Hepatocyte (in vitro differentiated cells): Measurements from ENCODE around the gene C1QTNF3. TPM values are rescaled to one million over a fixed set of nuclear protein-coding genes. Genes with fewer than 3 reads are reported as not detected.

ENCODE experiments used
- DNase-seq: peaks from one replicate; pipeline ENCODE4 v3.0.0-alpha.2; 2016; ENCODE audit warnings: low spot score
- H2AFZ ChIP-seq: fragments of 200-600 bp; sonication (generic); 2 replicates; pipeline ENCODE4 v1.6.0; 2016; ENCODE audit warnings: antibody characterized with exemption, mild to moderate bottlenecking
- H3K27ac ChIP-seq: fragments of 200-600 bp; sonication (generic); 2 replicates; pipeline ENCODE4 v1.5.1; 2016; ENCODE audit warnings: mild to moderate bottlenecking
- H3K27me3 ChIP-seq: fragments of 200-600 bp; sonication (generic); 2 replicates; pipeline ENCODE4 v1.6.1; 2016
- H3K36me3 ChIP-seq: fragments of 200-600 bp; sonication (generic); replicated peaks from 2 replicates; pipeline ENCODE4 v1.5.1; 2016; ENCODE audit warnings: low read depth; ENCODE audit not compliant: insufficient read depth
- H3K4me1 ChIP-seq: fragments of 200-600 bp; sonication (generic); 2 replicates; pipeline ENCODE4 v1.5.1; 2016; ENCODE audit warnings: mild to moderate bottlenecking, moderate library complexity; ENCODE audit not compliant: insufficient read depth
- H3K4me2 ChIP-seq: fragments of 200-600 bp; sonication (generic); 2 replicates; pipeline ENCODE4 v1.6.0; 2016
- H3K4me3 ChIP-seq: fragments of 200-600 bp; sonication (generic); 2 replicates; pipeline ENCODE4 v1.5.1; 2016; ENCODE audit warnings: mild to moderate bottlenecking
- H3K79me2 ChIP-seq: fragments of 200-600 bp; sonication (generic); 2 replicates; pipeline ENCODE4 v1.6.0; 2017; ENCODE audit warnings: mild to moderate bottlenecking
- H3K9me2 ChIP-seq: fragments of 200-600 bp; sonication (generic); replicated peaks from 2 replicates; pipeline ENCODE4 v1.6.0; 2017; ENCODE audit warnings: mild to moderate bottlenecking; ENCODE audit not compliant: insufficient read depth
- H3K9me3 ChIP-seq: fragments of 200-600 bp; sonication (generic); 2 replicates; pipeline ENCODE4 v1.5.1; 2016; ENCODE audit warnings: low read depth, mild to moderate bottlenecking
- H4K20me1 ChIP-seq: fragments of 200-600 bp; sonication (generic); 2 replicates; pipeline ENCODE4 v1.6.0; 2016; ENCODE audit warnings: mild to moderate bottlenecking; ENCODE audit not compliant: insufficient read depth, poor library complexity, severe bottlenecking
- CTCF ChIP-seq: fragments of 200-600 bp; sonication (generic); IDR thresholded peaks from 2 replicates; pipeline ENCODE4 v1.5.1; 2016; ENCODE audit warnings: antibody characterized with exemption, mild to moderate bottlenecking; ENCODE audit not compliant: poor library complexity
- EZH2 ChIP-seq: fragments of 200-600 bp; sonication (generic); IDR thresholded peaks from 2 replicates; pipeline ENCODE4 v1.6.1; 2016; ENCODE audit warnings: antibody characterized with exemption, mild to moderate bottlenecking, borderline replicate concordance
- EZH2phosphoT487 ChIP-seq: fragments of 200-600 bp; sonication (generic); IDR thresholded peaks from one replicate; pipeline ENCODE4 v1.6.1; 2018; ENCODE audit warnings: antibody characterized with exemption, mild to moderate bottlenecking, low read depth, moderate library complexity; ENCODE audit not compliant: unreplicated experiment, severe bottlenecking
- WGBS: methylation state at CpG from one replicate; pipeline ENCODE4 v1.1.6; 2016; ENCODE audit warnings: low lambda C conversion rate; ENCODE audit errors: missing lambda C conversion rate; 5-methylcytosine and 5-hydroxymethylcytosine counted together
- polyA plus RNA-seq: library from polyadenylated mRNA; unstranded; fragments of >200 nt; fragmentation: Nextera tagmentation; extraction: Ambion mirVana; gene quantifications from 2 replicates; pipeline ENCODE4 v1.2.1, GENCODE V29; 2016
- total RNA-seq: library from RNA; depleted of rRNA; stranded (reverse); fragments of >200 nt; gene quantifications from 2 replicates; pipeline ENCODE4 v1.2.3, GENCODE V29; 2014

C1QTNF3 gene
- total and polyA plus RNA-seq, 2 experiments from 2014 or later, result 2.7 to 7.4 TPM

DNA sequence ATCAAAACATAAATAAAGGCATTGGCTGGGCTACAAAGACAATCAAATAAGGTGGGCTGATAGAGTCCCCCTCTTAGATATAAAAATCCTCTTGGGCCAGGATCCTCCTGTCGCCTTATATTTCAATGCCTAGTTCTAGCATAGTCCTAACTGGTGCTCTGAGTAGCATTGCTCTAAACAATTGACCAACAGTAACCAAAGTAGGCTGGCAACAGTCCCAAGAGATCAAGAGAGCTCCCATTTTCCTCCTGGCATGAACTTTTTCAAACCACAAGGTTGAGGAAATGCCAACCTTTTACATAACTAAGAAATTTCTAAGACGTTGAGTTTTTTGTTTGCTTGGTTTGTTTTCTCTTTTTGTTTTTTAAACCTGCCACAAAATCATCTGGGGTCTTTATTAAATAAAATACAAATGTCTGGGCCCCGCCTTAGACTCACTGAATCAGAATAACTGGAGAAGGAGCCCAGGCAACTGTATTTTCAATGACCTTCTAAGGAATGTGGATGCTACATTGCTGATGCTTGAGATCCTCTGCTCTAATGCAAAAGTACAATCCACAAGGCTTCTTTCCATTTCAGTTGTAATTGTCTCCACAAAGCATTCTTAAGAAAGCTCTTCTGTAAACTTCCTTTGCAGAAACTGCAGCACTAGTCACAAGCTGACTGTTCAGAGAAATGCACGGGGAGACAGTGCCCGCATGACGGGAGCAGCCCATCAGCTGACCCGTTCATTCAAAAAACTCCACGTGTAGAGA is 61.4 kb downstream of the C1QTNF3 start:
- WGBS, result 88% methylated on average over 8 of the region's 8 CpGs
- Histone ChIP-seq H3K4me3 (no peak overlapping the region), H3K9me3 (no peaks in the 10 kb centered on the region), H3K9me2 (no peaks in the 10 kb centered on the region), H4K20me1 (no peaks in the 10 kb centered on the region), H2AFZ (no peak overlapping the region), H3K4me2 (no peak overlapping the region), H3K79me2 (no peaks in the 10 kb centered on the region), H3K4me1 (no peaks in the 10 kb centered on the region), H3K27me3 (no peaks in the 10 kb centered on the region), H3K36me3 (no peaks in the 10 kb centered on the region), H3K27ac (no peak overlapping the region)
- TF ChIP-seq EZH2phosphoT487 (no peak), CTCF (no peak), EZH2 (no peak)
- no peak for DNase-seq

DNA sequence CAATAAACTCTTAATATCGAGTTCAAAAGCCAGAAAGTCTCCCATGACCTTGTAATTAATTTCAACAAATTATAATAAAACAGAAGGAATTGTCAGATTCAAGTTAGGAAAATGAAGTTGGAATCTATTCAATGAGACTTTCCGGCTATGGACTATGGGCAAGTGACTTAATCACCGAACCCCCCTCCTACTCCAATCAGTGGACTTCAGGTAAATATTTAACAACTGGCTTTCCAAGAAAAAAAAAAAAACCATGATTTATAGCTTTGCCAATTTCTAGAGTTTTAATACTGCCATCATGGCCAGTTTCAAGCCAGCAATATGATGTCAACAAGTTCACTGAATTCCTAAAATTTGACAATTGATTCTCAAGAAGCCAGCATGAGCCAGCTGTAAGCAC is 63.0 kb downstream of the C1QTNF3 start:
- no peaks in the 10 kb centered on the region for H3K27me3 ChIP-seq
- WGBS, result 90% methylated on average over 3 of the region's 3 CpGs
- no peaks in the 10 kb centered on the region for H3K9me2 ChIP-seq
- no peaks in the 10 kb centered on the region for H3K9me3 ChIP-seq
- no peak overlapping the region for H3K4me3 ChIP-seq
- H3K27ac ChIP-seq, result no peak overlapping the region
- H2AFZ ChIP-seq, result no peak overlapping the region
- no peak overlapping the region for H3K4me2 ChIP-seq
- no peak for DNase-seq
- no peaks in the 10 kb centered on the region for H3K79me2 ChIP-seq
- H4K20me1 ChIP-seq, result no peaks in the 10 kb centered on the region
- H3K36me3 ChIP-seq, result no peaks in the 10 kb centered on the region
- TF ChIP-seq CTCF (no peak), EZH2 (no peak), EZH2phosphoT487 (no peak)
- no peaks in the 10 kb centered on the region for H3K4me1 ChIP-seq

DNA sequence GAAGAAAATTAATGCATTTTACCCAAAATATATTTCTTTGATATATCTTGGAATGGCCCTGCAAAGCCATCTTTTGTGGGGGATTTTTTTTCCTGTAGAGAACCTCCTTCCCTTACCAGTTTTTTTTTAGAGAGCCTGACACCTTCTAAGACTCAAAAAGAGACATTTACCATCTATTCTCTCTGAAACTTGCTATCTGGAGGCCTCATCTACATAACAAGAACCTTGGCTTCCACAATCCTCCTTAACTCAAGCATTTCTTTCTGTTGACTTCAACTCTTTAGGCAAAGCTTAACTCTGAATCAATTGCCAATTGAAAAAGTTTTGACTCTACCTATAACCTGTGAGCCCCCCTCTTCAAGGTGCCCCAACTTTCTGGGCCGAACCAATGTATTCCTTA is 64.7 kb downstream of the C1QTNF3 start:
- H3K4me3 ChIP-seq, result no peak overlapping the region
- H2AFZ ChIP-seq, result no peak overlapping the region
- no peaks in the 10 kb centered on the region for H3K4me1 ChIP-seq
- no peaks in the 10 kb centered on the region for H3K27me3 ChIP-seq
- H3K9me3 ChIP-seq, result no peaks in the 10 kb centered on the region
- no peak overlapping the region for H3K27ac ChIP-seq
- no peaks in the 10 kb centered on the region for H4K20me1 ChIP-seq
- H3K36me3 ChIP-seq, result no peaks in the 10 kb centered on the region
- H3K4me2 ChIP-seq, result no peak overlapping the region
- no peaks in the 10 kb centered on the region for H3K79me2 ChIP-seq
- no peaks in the 10 kb centered on the region for H3K9me2 ChIP-seq
- WGBS, result 80% methylated on average over 1 of the region's 1 CpG
- no peak for TF ChIP-seq EZH2
- no peak for TF ChIP-seq CTCF
- TF ChIP-seq EZH2phosphoT487, result no peak
- no peak for DNase-seq
